GM12872 (cell line): ENCODE data around the gene LZTFL1.

Source experiments
- CTCF ChIP-seq: IDR thresholded peaks from 3 replicates; pipeline ENCODE4 v1.5.1; 2011; ENCODE audit warnings: low read depth, mild to moderate bottlenecking, low read length, moderate library complexity; ENCODE audit not compliant: insufficient read depth

The LZTFL1 gene

GRCh38 chr3:45795882-45796765 is 45.8 kb downstream of the LZTFL1 start, which contains the start of gene SLC6A20:
Gene SLC6A20, minus strand, starts transcription at chr3:45796536. Its CDS starts 117 bp downstream, at chr3:45796419.
- no peak for TF ChIP-seq CTCF

- TF ChIP-seq CTCF, result no peak
These were observed 46.4 kb downstream of the LZTFL1 start for GRCh38 chr3:45795509-45795881.

GRCh38 chr3:45794660-45795059 is 47.3 kb downstream of the LZTFL1 start:
- no peak for TF ChIP-seq CTCF

- no peak for TF ChIP-seq CTCF
These were observed 47.8 kb downstream of the LZTFL1 start for GRCh38 chr3:45794177-45794560.

GRCh38 chr3:45793482-45794176 is 48.3 kb downstream of the LZTFL1 start:
- no peak for TF ChIP-seq CTCF

GRCh38 chr3:45792516-45793172 is 49.3 kb downstream of the LZTFL1 start:
- no peak for TF ChIP-seq CTCF

- no peak for TF ChIP-seq CTCF
These were observed 49.9 kb downstream of the LZTFL1 start for GRCh38 chr3:45792036-45792435.
